Neutrophil (primary cell): ENCODE results near the gene FAM216B.

Experiments used
- H3K27ac ChIP-seq: fragments of 200-600 bp; sonication (generic); 2 replicates; pipeline ENCODE4 v1.5.1; 2016; ENCODE audit warnings: mild to moderate bottlenecking, moderate library complexity
- H3K27me3 ChIP-seq: fragments of 200-600 bp; sonication (generic); 2 replicates; pipeline ENCODE4 v1.6.0; 2016; ENCODE audit warnings: mild to moderate bottlenecking
- H3K36me3 ChIP-seq: fragments of 200-600 bp; sonication (generic); 2 replicates; pipeline ENCODE4 v1.5.1; 2017
- H3K4me1 ChIP-seq, 2 experiments: fragments of 200-600 bp in 1 of 2; sonication (generic) in 1 of 2; 1 replicate in 1 of 2; 2 replicates in 1 of 2; pipeline versions ENCODE4 v1.5.1 to v1.6.1; 2013 to 2016; ENCODE audit warnings: low read depth in 1 of 2, low read length in 1 of 2, mild to moderate bottlenecking in 1 of 2, moderate library complexity in 1 of 2; ENCODE audit not compliant: control insufficient read depth in 1 of 2, insufficient read depth in 1 of 2
- H3K4me3 ChIP-seq, 2 experiments: fragments of 200-600 bp in 1 of 2; sonication (generic) in 1 of 2; 1 replicate in 1 of 2; 2 replicates in 1 of 2; pipeline ENCODE4 v1.5.1; 2013 to 2016; ENCODE audit warnings: low read depth in 1 of 2, low read length in 1 of 2, mild to moderate bottlenecking in 1 of 2, moderate library complexity in 1 of 2
- H3K9me3 ChIP-seq: fragments of 200-600 bp; sonication (generic); 2 replicates; pipeline ENCODE4 v1.5.1; 2016
- TF ChIP-seq, protein P1 (sequence below): fragments of 200-600 bp; sonication (generic); IDR thresholded peaks from 2 replicates; pipeline ENCODE4 v1.5.1; 2016; ENCODE audit warnings: antibody characterized with exemption

The FAM216B gene

DNA sequence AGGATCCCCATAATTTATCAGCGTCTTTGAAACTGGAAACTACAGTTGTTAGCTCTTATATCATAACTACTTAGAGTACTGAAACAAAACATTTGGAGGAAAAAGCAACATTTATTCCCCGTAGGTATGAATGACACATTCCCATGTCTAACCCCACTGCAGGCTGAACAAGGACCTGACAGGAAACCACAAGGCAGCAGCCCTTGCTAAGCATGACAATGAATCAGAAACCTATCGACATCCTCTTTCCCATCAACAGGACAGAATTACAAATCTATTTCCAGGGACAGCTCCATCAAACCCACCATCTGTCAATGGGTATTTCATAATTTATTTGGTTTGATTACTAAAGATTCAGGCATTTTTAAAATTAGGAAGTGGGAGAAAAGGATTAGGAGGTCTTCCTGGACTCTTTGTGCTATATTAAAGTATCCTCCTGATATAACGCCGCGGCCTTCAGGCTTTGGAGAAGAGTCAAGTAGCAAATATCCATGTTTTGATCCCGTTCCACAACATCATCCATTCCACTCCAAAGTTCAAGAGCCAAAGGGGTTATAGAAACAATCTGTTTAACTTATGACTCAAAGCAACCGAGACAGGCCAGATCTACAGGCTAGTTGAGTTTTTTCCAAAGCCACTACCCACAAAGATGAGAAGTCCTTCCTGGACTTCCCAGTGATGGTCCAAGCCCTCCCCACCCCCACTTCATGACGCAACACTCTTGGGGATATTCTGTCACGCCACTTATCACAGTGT, 51.1 kb downstream of the FAM216B start:
- Histone ChIP-seq H3K4me3 (no peak overlapping the region), H3K36me3 (no peaks in the 10 kb centered on the region), H3K27me3 (no peaks in the 10 kb centered on the region), H3K9me3 (no peaks in the 10 kb centered on the region), H3K4me1 (no peaks in the 10 kb centered on the region), H3K27ac (no peak overlapping the region)
- TF ChIP-seq, protein P1, sequence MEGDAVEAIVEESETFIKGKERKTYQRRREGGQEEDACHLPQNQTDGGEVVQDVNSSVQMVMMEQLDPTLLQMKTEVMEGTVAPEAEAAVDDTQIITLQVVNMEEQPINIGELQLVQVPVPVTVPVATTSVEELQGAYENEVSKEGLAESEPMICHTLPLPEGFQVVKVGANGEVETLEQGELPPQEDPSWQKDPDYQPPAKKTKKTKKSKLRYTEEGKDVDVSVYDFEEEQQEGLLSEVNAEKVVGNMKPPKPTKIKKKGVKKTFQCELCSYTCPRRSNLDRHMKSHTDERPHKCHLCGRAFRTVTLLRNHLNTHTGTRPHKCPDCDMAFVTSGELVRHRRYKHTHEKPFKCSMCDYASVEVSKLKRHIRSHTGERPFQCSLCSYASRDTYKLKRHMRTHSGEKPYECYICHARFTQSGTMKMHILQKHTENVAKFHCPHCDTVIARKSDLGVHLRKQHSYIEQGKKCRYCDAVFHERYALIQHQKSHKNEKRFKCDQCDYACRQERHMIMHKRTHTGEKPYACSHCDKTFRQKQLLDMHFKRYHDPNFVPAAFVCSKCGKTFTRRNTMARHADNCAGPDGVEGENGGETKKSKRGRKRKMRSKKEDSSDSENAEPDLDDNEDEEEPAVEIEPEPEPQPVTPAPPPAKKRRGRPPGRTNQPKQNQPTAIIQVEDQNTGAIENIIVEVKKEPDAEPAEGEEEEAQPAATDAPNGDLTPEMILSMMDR: no peak

DNA sequence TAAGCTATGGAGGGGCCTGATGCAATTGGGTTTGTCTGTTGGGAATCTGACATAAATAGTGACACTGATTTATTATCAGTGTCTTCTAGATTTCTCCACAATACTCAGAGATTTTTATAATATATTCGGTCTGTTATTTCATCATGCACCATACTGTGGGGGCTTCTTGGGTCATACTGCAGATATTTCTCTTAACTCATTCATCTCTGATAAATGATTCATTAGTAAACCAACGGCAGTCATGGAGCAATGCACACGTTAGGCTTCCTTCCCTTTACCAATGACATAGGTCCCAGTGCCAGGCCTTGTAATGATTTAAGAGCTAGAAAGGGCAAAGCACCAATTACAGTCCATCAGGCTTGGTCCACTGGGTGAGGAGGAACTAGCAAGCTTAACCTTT, 53.6 kb downstream of the FAM216B start:
- no peaks in the 10 kb centered on the region for H3K4me1 ChIP-seq
- TF ChIP-seq, protein P1: no peak
- H3K36me3 ChIP-seq: no peaks in the 10 kb centered on the region
- H3K27ac ChIP-seq: no peak overlapping the region
- no peak overlapping the region for H3K4me3 ChIP-seq
- H3K27me3 ChIP-seq: no peaks in the 10 kb centered on the region
- H3K9me3 ChIP-seq: no peaks in the 10 kb centered on the region

DNA sequence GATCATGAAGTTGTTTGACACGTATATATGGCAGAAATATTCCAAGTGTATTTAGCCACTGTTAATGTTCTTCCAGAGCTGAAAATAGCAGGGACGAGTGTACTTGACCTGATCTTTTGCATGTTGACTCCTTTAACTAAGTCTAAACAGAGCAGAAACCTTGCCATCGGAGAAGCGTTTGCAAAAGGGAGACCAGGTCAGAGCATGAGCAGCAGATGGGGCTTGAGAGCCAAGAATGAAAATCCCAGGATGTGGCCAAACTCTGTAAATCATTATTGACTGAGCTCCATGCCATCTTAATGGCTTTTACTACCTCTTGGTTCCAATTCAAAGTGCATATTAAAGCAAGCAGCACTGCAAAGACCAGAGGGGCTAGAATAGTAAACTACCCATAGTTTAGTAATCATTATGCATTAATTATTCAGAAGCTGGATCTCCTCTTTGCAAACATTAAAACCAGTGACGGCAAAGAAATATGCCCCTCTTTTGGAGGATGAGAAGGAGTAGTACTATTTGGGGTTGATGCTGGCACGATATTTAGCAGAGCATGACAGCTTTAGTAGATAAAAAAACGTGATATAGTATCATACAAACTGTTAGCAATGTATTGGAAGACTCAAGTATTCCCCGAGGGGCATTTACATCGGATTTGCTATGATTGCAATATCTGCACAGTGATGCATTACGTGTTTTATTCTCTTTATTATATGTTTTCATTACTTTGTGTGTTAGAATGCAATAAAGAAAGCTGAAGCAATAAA, 55.7 kb downstream of the FAM216B start:
- TF ChIP-seq, protein P1: no peak
- Histone ChIP-seq H3K9me3 (no peaks in the 10 kb centered on the region), H3K36me3 (no peaks in the 10 kb centered on the region), H3K27ac (no peak overlapping the region), H3K4me1 (no peaks in the 10 kb centered on the region), H3K4me3 (no peak overlapping the region), H3K27me3 (no peaks in the 10 kb centered on the region)
